ENCODE data around the gene C11orf52.

DNA sequence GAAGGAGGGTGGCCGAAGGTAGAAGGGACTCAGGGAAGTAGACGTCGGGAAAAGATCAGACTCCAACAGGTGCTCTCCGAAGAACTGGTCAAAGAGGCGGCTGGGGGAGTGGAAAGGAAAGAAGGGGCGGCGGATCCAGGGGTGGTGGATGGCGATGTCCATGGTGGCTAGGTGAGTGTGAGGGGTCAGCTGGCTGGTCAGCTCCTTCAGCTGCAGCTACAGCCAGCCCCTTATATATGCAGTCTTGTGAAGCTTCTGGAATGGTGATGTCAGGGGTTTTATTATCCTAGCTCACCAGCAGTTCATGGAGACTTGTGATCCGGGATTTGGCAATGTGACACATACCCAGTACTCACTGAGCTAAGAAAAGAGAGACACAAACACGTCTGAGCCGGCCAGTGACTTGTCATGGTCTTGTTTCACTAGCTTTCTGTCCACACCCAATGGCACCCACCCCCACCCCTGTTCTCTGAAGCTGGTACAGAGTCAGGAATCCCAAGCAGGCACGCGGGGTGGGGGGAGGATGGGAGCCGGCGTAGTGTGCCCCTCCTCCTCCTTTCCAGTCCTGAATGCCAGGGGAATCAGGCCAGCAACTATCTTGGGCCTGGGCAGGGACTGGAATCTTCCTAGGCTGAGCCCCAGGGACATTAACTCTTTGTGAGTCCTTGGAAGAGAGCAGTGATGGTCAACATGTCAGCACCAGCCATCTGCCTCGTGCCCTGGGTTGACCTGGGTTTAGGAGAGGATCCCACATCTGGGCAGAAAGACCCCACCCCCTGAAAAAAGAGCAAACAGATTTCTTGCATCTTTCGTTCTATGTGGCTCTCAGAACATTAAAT, 6.9 kb upstream of the C11orf52 start, which contains the start of gene CRYAB:
- TF ChIP-seq CEBPB (IDR thresholded peaks at IDR 0.05) (no peak), CTCF (IDR thresholded peaks at IDR 0.05) (no peak), EP300 (IDR thresholded peaks at IDR 0.05) (no peak), RAD21 (conservative IDR thresholded peaks at IDR 0.05 in 1 of 2, IDR thresholded peaks at IDR 0.05 in 1 of 2) (no peak), JUNB (IDR thresholded peaks at IDR 0.05) (no peak)
